Measurements from ENCODE around the gene NRG3.

The NRG3 gene

DNA sequence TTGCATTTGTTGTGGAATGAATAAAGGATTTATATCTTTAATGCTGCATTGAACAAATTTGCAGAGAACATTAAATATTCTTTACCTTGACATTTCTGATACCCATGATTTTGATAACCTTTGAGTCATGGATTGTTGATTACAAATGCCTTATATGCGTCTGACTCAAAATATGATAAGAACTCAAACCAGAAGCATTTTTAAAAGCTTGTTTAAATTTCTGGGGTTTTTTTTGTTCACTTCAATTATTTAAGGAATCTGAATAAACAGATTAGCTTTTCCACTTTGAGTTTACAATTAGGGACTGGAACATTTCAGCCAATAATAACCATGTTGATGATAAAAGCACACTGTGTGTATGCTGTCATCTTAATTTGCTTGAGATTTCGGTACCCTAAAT is 253.5 kb downstream of the NRG3 start:
- DNase-seq: no peak

DNA sequence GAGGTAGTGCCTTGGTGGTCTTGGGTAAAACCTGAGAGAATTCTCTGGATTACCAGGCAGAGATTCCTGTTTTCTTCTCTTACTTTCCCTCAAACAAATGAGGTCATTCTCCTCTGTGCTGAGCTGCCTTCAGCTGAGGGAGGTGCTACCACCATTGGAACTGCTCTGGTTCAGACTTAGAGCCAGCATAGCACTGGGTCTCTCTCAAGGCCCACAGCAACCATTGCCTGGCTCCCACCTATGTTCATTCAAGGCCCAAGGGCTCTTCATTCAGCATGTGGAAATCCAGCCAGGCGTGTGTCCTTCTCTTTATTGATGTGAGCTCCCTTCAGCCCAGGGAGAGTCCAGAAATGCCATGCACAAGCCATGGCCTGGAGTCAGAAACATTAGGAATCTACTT is 261.1 kb downstream of the NRG3 start:
- DNase-seq: no peak

- no peak for DNase-seq
These were observed 269.2 kb downstream of the NRG3 start for GRCh38 chr10:82144153-82144552.

DNA sequence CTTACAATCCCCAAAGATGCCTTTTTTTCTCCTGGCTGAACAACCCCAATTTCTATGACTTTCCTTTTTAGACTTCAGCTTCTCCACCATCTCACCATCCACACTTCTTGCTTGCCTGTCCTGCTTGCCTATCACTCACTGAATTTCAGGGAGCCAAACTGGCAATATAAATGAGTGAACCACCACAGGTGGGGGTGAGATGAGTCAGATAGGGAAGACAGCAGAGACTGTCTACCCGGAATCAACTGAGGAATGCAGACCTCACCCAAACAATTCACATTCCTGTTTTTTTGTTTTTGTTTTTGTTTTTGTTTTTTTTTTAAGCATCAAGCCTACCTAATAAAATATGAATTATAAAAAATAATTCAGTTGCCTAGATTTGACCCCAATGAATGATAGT is 273.8 kb downstream of the NRG3 start:
- no peak for DNase-seq

DNA sequence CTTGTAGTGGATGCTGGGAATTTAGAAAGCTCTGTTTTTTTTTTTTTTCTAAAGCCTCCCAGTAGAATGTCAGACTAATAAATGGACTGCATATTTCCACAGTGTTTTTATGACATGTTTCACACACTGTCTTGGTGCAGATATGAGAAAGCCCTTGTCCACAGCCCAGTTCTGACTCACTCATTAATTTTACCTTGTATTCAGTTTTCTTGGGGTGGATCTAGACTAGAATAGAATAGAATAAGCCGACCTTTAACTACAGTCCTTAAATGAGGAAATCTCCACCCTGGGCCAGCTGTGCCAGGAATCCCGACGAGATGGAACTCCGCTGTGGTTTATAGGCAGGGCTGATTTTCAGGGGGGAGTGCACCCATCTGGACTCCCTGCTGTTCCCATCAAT is 274.7 kb downstream of the NRG3 start:
- no peak for DNase-seq

- no peak for DNase-seq
These were observed 275.3 kb downstream of the NRG3 start for GRCh38 chr10:82150123-82150900.

- DNase-seq: no peak
These were observed 285.3 kb downstream of the NRG3 start for GRCh38 chr10:82160307-82160706.

DNA sequence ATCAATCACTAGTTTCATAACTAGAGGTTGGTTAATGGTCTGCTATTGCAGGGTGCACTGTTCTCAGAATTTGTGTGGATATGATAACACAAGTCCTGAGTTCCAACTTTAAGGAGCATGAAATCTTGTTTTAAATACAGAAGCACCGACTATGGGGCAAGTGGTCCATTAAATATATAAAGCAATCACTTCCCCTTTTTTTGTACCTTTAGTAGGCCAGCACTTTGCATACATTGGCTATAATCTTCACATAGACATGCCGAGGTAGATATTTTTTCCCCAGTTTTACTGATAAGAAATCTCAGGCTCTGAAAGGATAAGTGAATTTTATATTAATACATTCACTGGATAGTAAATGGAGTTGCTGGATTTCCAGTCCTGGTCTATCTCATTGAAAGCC is 286.3 kb downstream of the NRG3 start:
- no peak for DNase-seq

- no peak for DNase-seq
These were observed 287.7 kb downstream of the NRG3 start for GRCh38 chr10:82162549-82163195.

DNA sequence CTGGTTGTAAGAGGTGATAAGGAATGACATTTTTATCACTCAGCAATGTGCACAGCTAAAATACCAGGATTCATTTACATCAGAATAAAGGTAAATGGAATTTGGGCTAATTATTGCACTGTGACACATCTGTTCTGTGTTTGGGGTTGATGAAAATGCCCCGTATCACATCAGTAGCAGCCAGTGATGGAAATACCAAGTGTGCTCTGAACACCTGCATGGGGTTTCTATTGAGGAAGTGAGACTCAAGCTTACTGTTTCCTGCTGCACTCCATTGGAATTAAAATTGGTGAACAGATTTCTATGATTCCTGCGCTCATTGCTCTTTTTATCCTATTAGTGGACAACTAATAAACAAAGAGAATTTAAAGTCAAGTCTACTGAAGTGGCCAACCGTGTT is 296.9 kb downstream of the NRG3 start:
- DNase-seq: no peak

DNA sequence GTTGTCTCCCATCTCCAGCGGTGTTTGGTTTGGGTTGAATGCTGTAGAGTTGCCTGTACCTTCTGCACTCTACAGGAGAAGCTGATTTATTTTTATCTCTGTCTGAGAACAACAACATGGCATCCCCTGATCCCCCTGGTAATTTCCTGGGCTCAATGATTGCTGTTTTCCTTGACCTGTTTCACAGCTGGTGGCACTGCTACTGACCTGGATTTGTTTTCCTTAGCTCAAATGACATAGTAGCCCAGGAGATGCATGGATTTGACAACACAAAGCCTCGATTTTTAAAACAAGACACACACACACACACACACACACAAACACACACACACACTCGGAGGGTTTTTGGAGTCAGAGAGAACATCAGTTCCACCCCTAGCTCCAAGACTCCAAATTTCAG is 301.6 kb downstream of the NRG3 start:
- no peak for DNase-seq

DNA sequence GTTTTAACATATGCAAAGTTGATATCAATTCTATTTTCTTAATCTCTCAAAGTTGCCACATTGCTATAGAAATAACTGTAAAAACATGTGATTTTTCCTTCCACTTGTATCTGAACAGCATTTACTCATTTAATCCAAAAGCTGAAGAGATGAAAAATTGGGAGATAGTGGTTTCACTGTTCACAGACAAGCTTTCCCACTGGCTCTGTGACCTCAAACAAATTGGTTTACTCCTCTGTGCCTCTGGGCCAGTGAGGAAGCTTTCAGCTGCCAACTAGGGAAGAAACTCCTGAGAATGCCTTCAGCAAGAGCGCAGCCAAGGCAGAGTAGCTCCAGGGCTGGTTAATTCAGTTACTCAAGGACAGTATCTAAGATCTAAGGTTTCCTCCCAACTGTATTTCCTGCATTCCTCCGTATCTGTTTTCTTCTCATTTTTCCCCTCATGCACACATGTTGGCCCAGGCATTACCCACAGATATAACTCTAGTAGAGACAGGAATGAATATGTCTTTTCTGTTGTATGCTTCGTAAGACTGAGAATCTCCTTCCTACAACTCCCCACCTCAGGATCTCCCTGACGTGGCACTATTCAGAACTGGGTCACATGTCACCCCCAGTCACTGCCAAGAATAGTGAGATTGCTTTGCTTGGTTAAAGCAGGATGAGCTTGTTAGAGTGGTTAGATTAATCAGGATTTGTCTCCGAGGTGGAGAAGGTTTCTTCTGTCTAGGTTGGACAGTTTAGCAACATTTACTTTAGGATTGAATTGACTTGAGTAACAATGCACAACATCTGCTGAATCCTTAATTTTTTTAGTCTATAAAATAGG is 315.7 kb downstream of the NRG3 start:
- no peak for DNase-seq

GRCh38 chr10:82191653-82192052 is 316.7 kb downstream of the NRG3 start:
- DNase-seq: no peak

- no peak for DNase-seq
These were observed 317.7 kb downstream of the NRG3 start for GRCh38 chr10:82192665-82193064.

- DNase-seq: no peak
These were observed 319.4 kb downstream of the NRG3 start for GRCh38 chr10:82194419-82194818.

GRCh38 chr10:82206831-82207230 is 331.8 kb downstream of the NRG3 start:
- DNase-seq: no peak

DNA sequence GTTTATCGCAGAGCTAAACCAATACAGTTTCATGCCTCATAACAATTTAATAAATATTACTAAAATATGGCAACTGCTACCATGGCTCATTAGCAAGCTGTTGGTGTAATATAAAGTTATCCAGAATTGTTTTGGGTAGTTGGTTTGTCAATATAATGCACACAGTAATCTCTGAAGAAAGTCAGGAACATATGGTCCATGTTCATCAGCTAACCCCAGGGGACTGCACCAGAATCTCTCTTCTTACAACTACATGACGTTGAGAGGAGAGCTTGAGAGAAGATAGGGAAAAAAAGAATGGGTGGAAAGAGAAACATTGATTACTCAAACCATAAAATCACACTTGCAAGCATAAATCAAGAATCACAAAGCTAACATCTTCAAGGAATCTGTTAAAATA is 333.7 kb downstream of the NRG3 start:
- no peak for DNase-seq

DNA sequence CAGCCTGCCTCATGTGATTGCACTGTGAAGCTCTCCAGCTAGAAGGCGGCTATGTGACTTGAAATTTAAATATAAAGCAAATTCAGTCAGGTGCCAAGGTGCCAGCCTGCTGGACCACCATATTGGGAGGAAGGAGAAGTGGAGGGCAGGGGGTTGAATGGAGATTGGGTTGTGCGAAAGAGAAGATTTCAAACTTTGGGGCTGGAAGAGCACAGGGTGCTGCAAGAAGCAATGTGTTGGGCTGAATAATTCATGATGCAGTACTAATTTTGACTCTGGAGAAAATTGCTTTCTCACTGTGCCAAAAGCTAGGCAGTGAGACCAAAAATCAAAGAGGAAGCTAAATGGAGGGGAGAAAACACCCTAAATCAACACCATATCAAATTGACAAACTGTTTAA is 335.3 kb downstream of the NRG3 start:
- no peak for DNase-seq

DNA sequence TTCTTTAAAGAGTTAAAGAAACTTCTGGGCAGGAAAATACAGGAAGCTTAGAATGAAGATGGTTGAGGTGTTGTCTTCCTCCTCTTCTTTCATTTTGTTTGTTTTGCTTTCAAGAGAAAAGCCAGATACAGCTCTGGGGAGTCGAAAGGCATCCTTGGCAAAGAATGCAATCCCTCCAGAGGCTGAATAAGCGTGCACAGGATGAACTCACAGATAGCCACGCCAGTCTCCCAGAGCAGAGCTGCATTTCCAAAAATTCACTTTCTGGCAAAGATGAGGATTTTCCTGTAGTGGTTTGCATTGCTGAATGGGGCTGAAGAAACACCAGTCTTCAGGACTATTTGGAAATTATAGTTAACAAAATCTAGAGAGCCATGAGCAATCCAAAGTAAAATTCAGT is 336.4 kb downstream of the NRG3 start:
- DNase-seq: no peak

- no peak for DNase-seq
These were observed 337.8 kb downstream of the NRG3 start for GRCh38 chr10:82212753-82213152.

DNA sequence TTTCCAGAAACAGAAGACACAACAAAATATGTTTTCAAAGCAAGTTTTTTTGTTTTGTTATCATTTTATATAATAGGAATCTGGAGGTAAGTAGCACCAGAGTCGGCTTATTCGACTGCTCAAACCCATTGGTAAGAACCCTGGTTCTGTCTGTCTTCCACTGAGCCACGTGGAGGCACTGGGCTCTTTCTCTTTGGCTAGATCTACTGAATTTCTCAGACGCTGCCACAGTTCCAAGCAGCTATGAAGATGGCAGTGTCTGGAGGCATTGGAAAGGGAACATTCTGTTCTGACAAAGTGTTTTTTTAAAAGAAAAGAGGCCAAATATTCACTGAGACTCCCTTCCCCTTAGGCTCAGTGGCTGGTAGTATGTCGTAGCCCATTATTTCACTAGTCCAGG is 338.8 kb downstream of the NRG3 start:
- DNase-seq: no peak

DNA sequence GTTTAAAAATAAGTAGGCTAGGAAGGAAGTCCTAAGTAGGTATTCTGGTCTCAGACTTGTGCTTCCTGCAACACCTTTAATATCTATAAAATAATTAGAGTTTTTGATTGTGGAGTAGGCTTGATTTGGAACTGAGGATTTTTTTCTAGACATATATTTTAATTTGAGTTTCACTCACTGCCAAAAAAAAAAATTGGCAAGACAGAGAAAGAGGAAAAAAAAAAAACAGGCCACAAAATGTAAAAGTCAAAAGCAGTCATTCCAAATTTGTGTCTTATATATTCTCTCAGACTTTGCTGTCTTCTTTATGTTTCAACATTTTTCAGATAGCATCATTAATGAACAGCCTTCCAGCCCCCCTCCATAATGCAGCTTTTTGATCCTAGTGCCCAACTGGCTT is 346.1 kb downstream of the NRG3 start:
- DNase-seq: no peak

DNA sequence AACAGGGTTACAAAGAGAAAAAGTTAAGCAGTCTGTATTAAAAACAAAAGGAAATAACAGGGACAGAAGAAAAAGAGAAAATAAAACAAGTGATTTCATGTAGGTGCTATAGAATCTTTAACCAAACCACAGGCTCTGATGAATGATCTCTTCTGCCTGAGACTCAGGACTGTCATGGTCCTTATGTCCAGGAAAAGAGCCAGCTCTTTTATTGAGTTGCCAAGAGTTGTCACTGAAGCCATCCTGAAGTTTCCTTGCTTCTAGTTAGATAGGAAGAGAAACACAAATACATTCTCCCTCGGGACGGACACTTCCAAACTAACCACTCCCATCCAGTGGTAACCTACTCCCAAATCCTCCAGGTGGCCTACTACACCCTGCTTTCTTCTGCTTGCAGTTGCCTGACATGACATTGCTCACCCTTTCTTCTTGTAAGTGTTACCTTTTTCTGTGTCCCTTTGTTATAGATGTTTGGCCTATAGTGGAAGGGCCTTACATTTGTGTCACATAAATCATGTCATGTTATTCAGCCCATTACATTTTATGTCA is 346.7 kb downstream of the NRG3 start:
- no peak for DNase-seq

DNA sequence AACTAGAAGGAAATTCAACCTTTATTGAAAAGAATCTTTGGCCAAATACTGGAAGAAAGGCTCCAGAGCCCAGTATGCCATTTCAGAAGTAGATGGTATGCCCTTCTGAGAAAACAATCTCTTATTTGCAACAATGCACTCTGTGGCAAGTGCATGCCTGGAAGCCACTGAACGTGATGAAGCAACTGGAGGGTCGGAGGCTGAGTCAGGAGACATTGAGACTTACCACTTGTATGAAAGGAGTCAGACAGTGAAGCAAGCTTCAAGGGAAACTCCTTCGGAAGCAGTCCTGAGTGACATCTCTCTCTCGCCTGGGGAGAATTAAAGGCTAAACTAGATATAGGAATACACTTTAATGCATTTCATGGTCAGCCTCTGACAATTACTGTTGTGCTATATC is 353.7 kb downstream of the NRG3 start:
- DNase-seq: no peak
